Lung (tissue), 12 donors: ENCODE measurements around the gene RBKS. TPM values are rescaled to one million over a fixed set of nuclear protein-coding genes. Genes with fewer than 3 reads are reported as not detected.

Experiments used
- ATAC-seq: fragments of 200-7000 bp; cut with Tn5 transposase; one replicate; pipeline ENCODE4 v1.9.1; 2020; ENCODE audit warnings: moderate number of reproducible peaks; ENCODE audit not compliant: insufficient read depth, low FRiP score
- DNase-seq, 3 donors: peaks; one replicate each; pipeline ENCODE4 v3.0.0-alpha.2; 2013 to 2017
- H3K27ac ChIP-seq, 2 donors: one replicate each; pipeline ENCODE4 v1.5.1; 2013; ENCODE audit warnings: mild to moderate bottlenecking in 2 of 2, moderate library complexity in 2 of 2, control low read depth in 1 of 2, inconsistent platforms in 1 of 2, low read depth in 1 of 2, low read length in 1 of 2
- H3K27me3 ChIP-seq, 3 donors: one replicate each; pipeline ENCODE4 v1.5.1; 2013; ENCODE audit warnings: low read length in 2 of 3; ENCODE audit not compliant: control insufficient read depth in 3 of 3, insufficient read depth in 3 of 3
- H3K36me3 ChIP-seq, 4 donors: one replicate each; pipeline ENCODE4 v1.5.1; 2013; ENCODE audit warnings: low read length in 4 of 4, mild to moderate bottlenecking in 1 of 4, moderate library complexity in 1 of 4; ENCODE audit not compliant: control insufficient read depth in 4 of 4, insufficient read depth in 4 of 4
- H3K4me1 ChIP-seq, 5 donors: one replicate each; pipeline ENCODE4 v1.5.1; 2013; ENCODE audit warnings: low read length in 5 of 5, mild to moderate bottlenecking in 2 of 5, moderate library complexity in 1 of 5; ENCODE audit not compliant: control insufficient read depth in 5 of 5, insufficient read depth in 5 of 5
- H3K4me3 ChIP-seq: one replicate; pipeline ENCODE4 v1.5.1; 2013; ENCODE audit warnings: mild to moderate bottlenecking, control low read depth, moderate library complexity
- H3K9ac ChIP-seq, 2 donors: one replicate each; pipeline ENCODE4 v1.5.1; 2013; ENCODE audit warnings: low read length in 2 of 2, control low read depth in 1 of 2; ENCODE audit not compliant: insufficient read depth in 1 of 2
- H3K9me3 ChIP-seq, 4 donors: one replicate each; pipeline ENCODE4 v1.5.1; 2013; ENCODE audit warnings: low read length in 3 of 4, mild to moderate bottlenecking in 1 of 4, moderate library complexity in 1 of 4; ENCODE audit not compliant: control insufficient read depth in 4 of 4, insufficient read depth in 3 of 4
- WGBS, 2 donors: extraction: QIAGEN DNeasy Blood & Tissue Kit; methylation state at CpG; one replicate each; pipeline ENCODE4 v1.1.7; 2013; 5-methylcytosine and 5-hydroxymethylcytosine counted together
- polyA plus RNA-seq, 2 donors: library from polyadenylated mRNA; stranded (reverse); fragments of 200-250 nt; gene quantifications; one replicate each; pipeline ENCODE4 v1.2.1, GENCODE V29; 2013
- total RNA-seq, 2 donors: library from RNA; depleted of rRNA in 1 of 2; stranded (reverse); fragments of >200 nt in 1 of 2; gene quantifications; one replicate each; pipeline ENCODE4 v1.2.1, GENCODE V29; 2014 to 2021
- TF ChIP-seq, protein P1 (sequence below): IDR thresholded peaks from 2 replicates; pipeline ENCODE4 v1.5.1; 2012; ENCODE audit warnings: mild to moderate bottlenecking; ENCODE audit errors: control extremely low read depth, extremely low read depth
- donor health status: control.
- donor health status: control.
- donor health status: Bipolar disorder and iron deficiency.
- donor health status: healthy.
- donor health status: DM: yes; HTN: yes; CAD: no.

The RBKS gene
- total and polyA plus RNA-seq, 4 donors, result 3.9 to 5.1 (median 4.9) TPM

DNA sequence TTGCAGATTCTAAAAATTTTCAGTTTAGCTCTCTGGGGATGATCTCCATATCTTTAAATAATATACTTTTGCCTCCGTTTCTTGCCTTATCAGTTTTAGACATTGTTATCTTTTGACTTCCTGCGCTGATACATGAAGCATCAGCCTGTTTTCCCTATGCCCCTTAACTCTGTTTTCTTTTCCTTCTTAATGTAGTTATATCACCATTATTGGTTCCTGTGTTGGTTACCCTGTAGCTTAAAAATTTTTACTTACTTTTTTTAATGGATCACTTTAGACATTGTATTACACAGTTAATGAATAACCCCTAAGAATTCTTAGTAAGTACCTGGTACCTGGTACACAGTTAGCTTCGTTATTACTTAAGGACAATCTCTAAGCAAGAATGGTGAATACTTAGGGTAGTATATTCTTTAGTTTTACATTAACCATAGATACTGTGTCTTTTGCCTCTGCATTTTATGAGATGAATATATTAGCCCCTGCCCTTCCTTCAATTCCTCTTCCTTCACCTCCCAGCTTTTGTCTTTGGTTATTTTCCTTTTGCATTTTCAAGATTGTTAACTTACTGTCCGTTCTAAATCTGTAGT lies 41.3 kb upstream of the RBKS start:
- TF ChIP-seq, protein P1, sequence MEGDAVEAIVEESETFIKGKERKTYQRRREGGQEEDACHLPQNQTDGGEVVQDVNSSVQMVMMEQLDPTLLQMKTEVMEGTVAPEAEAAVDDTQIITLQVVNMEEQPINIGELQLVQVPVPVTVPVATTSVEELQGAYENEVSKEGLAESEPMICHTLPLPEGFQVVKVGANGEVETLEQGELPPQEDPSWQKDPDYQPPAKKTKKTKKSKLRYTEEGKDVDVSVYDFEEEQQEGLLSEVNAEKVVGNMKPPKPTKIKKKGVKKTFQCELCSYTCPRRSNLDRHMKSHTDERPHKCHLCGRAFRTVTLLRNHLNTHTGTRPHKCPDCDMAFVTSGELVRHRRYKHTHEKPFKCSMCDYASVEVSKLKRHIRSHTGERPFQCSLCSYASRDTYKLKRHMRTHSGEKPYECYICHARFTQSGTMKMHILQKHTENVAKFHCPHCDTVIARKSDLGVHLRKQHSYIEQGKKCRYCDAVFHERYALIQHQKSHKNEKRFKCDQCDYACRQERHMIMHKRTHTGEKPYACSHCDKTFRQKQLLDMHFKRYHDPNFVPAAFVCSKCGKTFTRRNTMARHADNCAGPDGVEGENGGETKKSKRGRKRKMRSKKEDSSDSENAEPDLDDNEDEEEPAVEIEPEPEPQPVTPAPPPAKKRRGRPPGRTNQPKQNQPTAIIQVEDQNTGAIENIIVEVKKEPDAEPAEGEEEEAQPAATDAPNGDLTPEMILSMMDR, result no peak
- Histone ChIP-seq H3K27me3 (no peaks in the 10 kb centered on the region), H3K9me3 (no peaks in the 10 kb centered on the region), H3K4me1 (peaks cover 0 to 8% (median 0%) of the 10 kb centered on the region in 5 donors), H3K9ac (no peak overlapping the region), H3K4me3 (no peak overlapping the region), H3K36me3 (peaks cover 0 to 8% (median 0%) of the 10 kb centered on the region in 4 donors), H3K27ac (no peak overlapping the region)
- DNase-seq (no peak), ATAC-seq (no peak)
- WGBS, 2 donors, result 67 to 78% methylated on average over 4 of the region's 4 CpGs

DNA sequence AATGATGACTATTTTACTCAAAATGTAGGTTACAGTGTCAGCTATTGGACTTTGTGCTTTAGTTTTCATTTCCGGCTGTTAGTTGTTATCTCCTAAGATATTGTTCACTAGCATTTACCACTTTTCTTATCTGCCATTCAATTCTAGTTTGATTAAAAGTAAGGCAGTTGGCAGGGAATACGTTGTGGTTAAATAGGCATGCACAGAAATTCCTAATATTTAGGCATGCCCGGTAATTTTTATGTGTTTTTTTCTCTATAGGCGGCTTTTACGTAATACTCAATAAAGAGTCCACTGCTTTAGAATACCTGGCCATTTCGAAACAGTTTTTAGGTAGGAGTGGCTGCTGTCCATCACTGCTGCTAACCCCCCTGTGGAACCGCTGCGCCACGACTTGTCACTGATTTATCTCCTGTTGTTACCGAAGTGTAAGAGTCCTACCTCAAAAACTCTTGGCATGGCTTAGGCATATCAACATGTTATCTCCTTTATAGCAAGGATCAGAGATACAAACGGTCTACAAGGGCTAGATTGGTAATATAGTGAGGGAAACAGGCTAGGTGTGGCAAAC lies 39.8 kb upstream of the RBKS start:
- Histone ChIP-seq H3K9me3 (no peaks in the 10 kb centered on the region), H3K9ac (no peak overlapping the region), H3K4me1 (peaks cover 0 to 8% (median 2%) of the 10 kb centered on the region in 5 donors), H3K4me3 (no peak overlapping the region), H3K27ac (no peak overlapping the region), H3K27me3 (no peaks in the 10 kb centered on the region), H3K36me3 (peaks cover 0 to 8% (median 2%) of the 10 kb centered on the region in 4 donors)
- WGBS, 2 donors, result 82 to 89% methylated on average over 11 of the region's 11 CpGs
- TF ChIP-seq, protein P1, result no peak
- no peak for DNase-seq
- no peak for ATAC-seq

- ATAC-seq (no peak), DNase-seq (no peak)
- Histone ChIP-seq H3K27me3 (no peaks in the 10 kb centered on the region), H3K4me3 (no peak overlapping the region), H3K27ac (no peak overlapping the region), H3K4me1 (peaks cover 0 to 4% (median 0%) of the 10 kb centered on the region in 5 donors), H3K36me3 (peaks cover 0 to 8% (median 2%) of the 10 kb centered on the region in 4 donors), H3K9me3 (no peaks in the 10 kb centered on the region), H3K9ac (no peak overlapping the region)
- 92 to 96% methylated on average over 4 of the region's 4 CpGs for WGBS, 2 donors
- TF ChIP-seq, protein P1, result no peak
These were observed 35.7 kb upstream of the RBKS start for GRCh38 chr2:27925766-27926472.
